T-cell (primary cell): ENCODE results near the gene TBC1D8B. TPM values are rescaled to one million over a fixed set of nuclear protein-coding genes. Genes with fewer than 3 reads are reported as not detected.
A peak's percentile ranks its signal among the peaks of the same experiment; 100 is the strongest.
"Not testable (repeated sequence)": the region's sequence is repeated elsewhere in the genome, so short reads cannot be mapped to it uniquely, and the experiment has no call there.

Source experiments
- ATAC-seq, 4 experiments: fragments of 200-7000 bp in 3 of 4; fragments of 150-1000 bp in 1 of 4; cut with Tn5 transposase; replicated peaks in 1 of 4; 1 replicate in 3 of 4; 2 replicates in 1 of 4; pipeline ENCODE4 v1.10.0; 2021; ENCODE audit warnings: moderate library complexity in 3 of 4, mild to moderate bottlenecking in 2 of 4, moderate number of reproducible peaks in 1 of 4
- CTCF ChIA-PET, 2 donors: fragments of 300-600 bp; sonication (Branson Sonifier 250); formaldehyde crosslinking; loops; one replicate each; lab custom pipeline; 2022; ENCODE audit warnings: antibody characterized with exemption in 2 of 2; lab: Charles Lee
- POLR2A ChIA-PET, 2 donors: fragments of 300-600 bp; sonication (Branson Sonifier 250); formaldehyde crosslinking; loops; one replicate each; lab custom pipeline; 2022; ENCODE audit warnings: antibody characterized with exemption in 2 of 2; lab: Charles Lee
- DNase-seq, 35 experiments: peaks; one replicate each; pipeline versions ENCODE4 v3.0.0 to v3.0.0-alpha.2; 2013 to 2023
- H3K27ac ChIP-seq: one replicate; pipeline ENCODE4 v1.5.1; 2013; ENCODE audit warnings: low read length
- H3K27me3 ChIP-seq, 2 experiments: replicated peaks in 1 of 2; 1 replicate in 1 of 2; 2 replicates in 1 of 2; pipeline versions ENCODE4 v1.6.1 to v1.7.0; 2013; ENCODE audit warnings: low read length in 1 of 2, mixed read lengths in 1 of 2; ENCODE audit not compliant: control insufficient read depth in 2 of 2, insufficient read depth in 2 of 2; ENCODE audit errors: extremely low read depth in 1 of 2
- H3K36me3 ChIP-seq, 2 donors: 1 replicate in 1 of 2; 2 replicates in 1 of 2; pipeline versions ENCODE4 v1.6.1 to v1.7.0; 2013; ENCODE audit warnings: low read length in 1 of 2; ENCODE audit not compliant: control insufficient read depth in 2 of 2, insufficient read depth in 1 of 2; ENCODE audit errors: extremely low read depth in 1 of 2
- H3K4me1 ChIP-seq, 2 experiments: 1 replicate in 1 of 2; 2 replicates in 1 of 2; pipeline versions ENCODE4 v1.6.1 to v1.7.0; 2013; ENCODE audit warnings: low read length in 2 of 2, mixed read lengths in 1 of 2; ENCODE audit not compliant: insufficient read depth in 2 of 2, control insufficient read depth in 1 of 2; ENCODE audit errors: extremely low read depth in 1 of 2
- H3K4me3 ChIP-seq, 2 donors: 1 replicate in 1 of 2; 2 replicates in 1 of 2; pipeline versions ENCODE4 v1.5.1 to v1.7.0; 2013; ENCODE audit warnings: mild to moderate bottlenecking in 2 of 2, low read length in 1 of 2, moderate library complexity in 1 of 2; ENCODE audit not compliant: control insufficient read depth in 1 of 2; ENCODE audit errors: extremely low read depth in 1 of 2
- H3K9me3 ChIP-seq: 2 replicates; pipeline ENCODE4 v1.7.0; 2013
- H3K27ac Mint-ChIP-seq, 2 donors: one replicate each; pipeline ENCODE4 v1.8.0; 2020 to 2021; ENCODE audit warnings: mild to moderate bottlenecking in 2 of 2, mixed read lengths in 2 of 2
- H3K27me3 Mint-ChIP-seq, 2 donors: one replicate each; pipeline ENCODE4 v1.8.0; 2021 to 2022; ENCODE audit warnings: mixed read lengths in 2 of 2
- H3K36me3 Mint-ChIP-seq: one replicate; pipeline ENCODE4 v1.8.0; 2021; ENCODE audit warnings: mixed read lengths
- H3K4me1 Mint-ChIP-seq, 3 donors: one replicate each; pipeline ENCODE4 v1.8.0; 2020 to 2022; ENCODE audit warnings: mixed read lengths in 3 of 3, mild to moderate bottlenecking in 1 of 3
- H3K4me3 Mint-ChIP-seq, 3 donors: one replicate each; pipeline ENCODE4 v1.8.0; 2020 to 2022; ENCODE audit warnings: mild to moderate bottlenecking in 3 of 3, mixed read lengths in 3 of 3, moderate library complexity in 3 of 3
- H3K9me3 Mint-ChIP-seq, 3 donors: one replicate each; pipeline ENCODE4 v1.8.0; 2020 to 2022; ENCODE audit warnings: mixed read lengths in 3 of 3
- WGBS: methylation state at CpG from one replicate; pipeline ENCODE4 v1.1.5; 2013; ENCODE audit warnings: missing lambda C conversion rate; ENCODE audit not compliant: insufficient coverage; 5-methylcytosine and 5-hydroxymethylcytosine counted together
- total RNA-seq, 35 experiments: library from RNA in 6 of 35; stranded (reverse) in 6 of 35; fragments of 120-200 nt in 1 of 35; gene quantifications; one replicate each; pipeline versions ENCODE4 v1.2.1 to v1.2.4 and lab custom pipeline; 2013 to 2026

Gene TBC1D8B
- total RNA-seq, 5 donors from 2014 or later (not counting 1 experiment from before 2014, with no cell fraction given): 0.35 to 1.9 (median 0.95) TPM

- CTCF ChIA-PET: no interaction called here
- POLR2A ChIA-PET: interaction anchor here in 1 of 2 donors (0.6 to 0.7 kb wide), 2 partner anchors 15 to 22 kb away, joined by 3 to 8 read pairs; no protein-coding TSS in a partner anchor
- ATAC-seq (no peak), DNase-seq (no peak)
- Mint-ChIP-seq H3K36me3 (peaks cover 3% of the 10 kb centered on the region), H3K4me1 (no peaks in the 10 kb centered on the region), H3K27me3 (peaks cover 3 to 42% of the 10 kb centered on the region in 2 donors), H3K9me3 (peaks cover 0 to 3% (median 0%) of the 10 kb centered on the region in 3 donors), H3K27ac (no peak overlapping the region), H3K4me3 (no peak overlapping the region)
- H3K9me3 ChIP-seq: no peaks in the 10 kb centered on the region
- no peak overlapping the region for H3K27ac ChIP-seq
- H3K27me3 ChIP-seq: peaks cover 0 to 9% of the 10 kb centered on the region in 2 experiments
- no peaks in the 10 kb centered on the region for H3K4me1 ChIP-seq
- WGBS: 86% methylated on average over 6 of the region's 9 CpGs
- H3K36me3 ChIP-seq: no peaks in the 10 kb centered on the region
- H3K4me3 ChIP-seq: no peak overlapping the region
These were observed 61.2 kb downstream of the TBC1D8B start for GRCh38 chrX:106863697-106864096.

- H3K27me3 Mint-ChIP-seq, H3K9me3 ChIP-seq, H3K36me3 Mint-ChIP-seq, H3K4me3 ChIP-seq, H3K27ac Mint-ChIP-seq, ATAC-seq, H3K27me3 ChIP-seq, H3K4me3 Mint-ChIP-seq, H3K4me1 ChIP-seq, H3K36me3 ChIP-seq, POLR2A ChIA-PET, H3K4me1 Mint-ChIP-seq, DNase-seq, H3K27ac ChIP-seq, H3K9me3 Mint-ChIP-seq: not testable (repeated sequence)
- CTCF ChIA-PET: interaction anchor here in 1 of 2 donors (0.6 kb wide), 1 partner anchor 474 kb away, joined by 3 read pairs; no protein-coding TSS in a partner anchor
- WGBS: no CpG with 5 or more reads among the region's 2 CpGs
These were observed 70.3 kb downstream of the TBC1D8B start for GRCh38 chrX:106872796-106873195.

DNA sequence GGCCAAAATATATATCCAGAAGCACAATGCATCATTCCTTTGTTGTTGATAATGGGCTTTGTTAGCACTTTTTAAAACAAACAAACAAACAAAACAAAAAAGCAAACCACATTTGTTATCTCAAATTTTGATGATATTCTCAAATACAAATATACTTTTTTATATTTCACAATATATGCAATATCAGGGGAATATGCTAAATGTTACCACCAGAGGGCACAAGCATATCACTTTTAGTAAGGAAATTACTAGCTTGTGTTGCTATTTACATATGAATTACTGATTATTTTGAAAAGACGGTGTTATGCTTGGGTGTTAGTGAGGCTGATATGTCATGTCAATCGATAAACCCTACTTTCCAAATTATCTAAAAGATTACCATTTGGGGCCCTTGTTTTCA lies 71.6 kb downstream of the TBC1D8B start:
- no peak for ATAC-seq
- H3K27ac ChIP-seq: no peak overlapping the region
- ChIA-PET CTCF (interaction anchor here (0.6 to 1.4 kb wide), 4 partner anchors 665 to 1022 kb away, joined by 3 to 4 read pairs (median 4); partner anchors contain the start of gene NCBP2L (in 1 of the 2)), POLR2A (no interaction called here)
- H3K9me3 Mint-ChIP-seq: no peaks in the 10 kb centered on the region
- no peaks in the 10 kb centered on the region for H3K27me3 ChIP-seq
- no peak overlapping the region for H3K4me3 ChIP-seq
- H3K36me3 ChIP-seq: no peaks in the 10 kb centered on the region
- no CpG with 5 or more reads among the region's 2 CpGs for whole genome bisulfite sequencing
- H3K27me3 Mint-ChIP-seq: peaks cover 6 to 22% of the 10 kb centered on the region in 2 donors
- H3K27ac Mint-ChIP-seq: no peak overlapping the region
- peak in 1 of 35 experiments; percentile 43 for DNase-seq
- H3K9me3 ChIP-seq: no peaks in the 10 kb centered on the region
- no peak overlapping the region for H3K4me3 Mint-ChIP-seq
- no peaks in the 10 kb centered on the region for H3K4me1 ChIP-seq
- H3K36me3 Mint-ChIP-seq: no peaks in the 10 kb centered on the region
- no peaks in the 10 kb centered on the region for H3K4me1 Mint-ChIP-seq

- ATAC-seq: no peak
These were observed 72.7 kb downstream of the TBC1D8B start for GRCh38 chrX:106875151-106875550.

DNA sequence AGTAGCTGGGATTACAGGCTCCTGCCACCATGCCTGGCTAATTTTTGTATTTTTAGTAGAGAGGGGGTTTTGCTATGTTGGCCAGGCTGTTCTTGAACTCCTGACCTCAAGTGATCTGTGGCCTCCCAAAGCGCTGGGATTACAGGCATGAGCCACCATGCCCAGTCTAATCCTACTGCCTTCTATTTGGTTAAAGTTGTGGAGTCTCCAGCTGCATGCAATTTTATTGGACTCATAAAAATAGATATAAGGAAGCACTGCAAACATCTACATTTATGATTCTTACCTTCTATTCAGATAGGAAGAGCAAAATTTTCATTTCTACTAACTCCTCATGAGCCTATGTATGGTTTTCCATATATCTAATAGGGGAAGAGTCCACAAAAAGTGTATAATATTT lies 87.0 kb downstream of the TBC1D8B start:
- H3K27ac ChIP-seq: no peak overlapping the region
- CTCF ChIA-PET: no interaction called here
- no peaks in the 10 kb centered on the region for H3K36me3 ChIP-seq
- no peaks in the 10 kb centered on the region for H3K27me3 ChIP-seq
- no peaks in the 10 kb centered on the region for H3K9me3 ChIP-seq
- POLR2A ChIA-PET: no interaction called here
- H3K9me3 Mint-ChIP-seq: no peaks in the 10 kb centered on the region
- no peak overlapping the region for H3K4me3 ChIP-seq
- peaks cover 1 to 43% of the 10 kb centered on the region in 2 donors for H3K27me3 Mint-ChIP-seq
- no peaks in the 10 kb centered on the region for H3K4me1 Mint-ChIP-seq
- WGBS: no CpG with 5 or more reads among the region's 1 CpG
- no peaks in the 10 kb centered on the region for H3K36me3 Mint-ChIP-seq
- no peaks in the 10 kb centered on the region for H3K4me1 ChIP-seq
- DNase-seq: no peak
- H3K4me3 Mint-ChIP-seq: no peak overlapping the region
- H3K27ac Mint-ChIP-seq: no peak overlapping the region
- ATAC-seq: no peak

More at GRCh38 chrX:106875151-106875550, 72.7 kb downstream of the TBC1D8B start:
- DNase-seq: no peak
- H3K4me3 ChIP-seq: no peak overlapping the region
- Mint-ChIP-seq H3K9me3 (no peaks in the 10 kb centered on the region), H3K36me3 (no peaks in the 10 kb centered on the region), H3K27ac (no peak overlapping the region), H3K4me3 (no peak overlapping the region), H3K27me3 (peaks cover 12 to 32% of the 10 kb centered on the region in 2 donors), H3K4me1 (no peaks in the 10 kb centered on the region)
- no peaks in the 10 kb centered on the region for H3K4me1 ChIP-seq
- H3K9me3 ChIP-seq: no peaks in the 10 kb centered on the region
- no peak overlapping the region for H3K27ac ChIP-seq
- no peaks in the 10 kb centered on the region for H3K36me3 ChIP-seq
- CTCF ChIA-PET: interaction anchor here (1.0 to 1.4 kb wide), 3 partner anchors 88 to 1021 kb away, joined by 3 to 5 read pairs (median 4); partner anchors contain the start of gene NCBP2L (in 1 of the 2)
- POLR2A ChIA-PET: no interaction called here
- no peaks in the 10 kb centered on the region for H3K27me3 ChIP-seq
- WGBS: no CpG with 5 or more reads among the region's 1 CpG

DNA sequence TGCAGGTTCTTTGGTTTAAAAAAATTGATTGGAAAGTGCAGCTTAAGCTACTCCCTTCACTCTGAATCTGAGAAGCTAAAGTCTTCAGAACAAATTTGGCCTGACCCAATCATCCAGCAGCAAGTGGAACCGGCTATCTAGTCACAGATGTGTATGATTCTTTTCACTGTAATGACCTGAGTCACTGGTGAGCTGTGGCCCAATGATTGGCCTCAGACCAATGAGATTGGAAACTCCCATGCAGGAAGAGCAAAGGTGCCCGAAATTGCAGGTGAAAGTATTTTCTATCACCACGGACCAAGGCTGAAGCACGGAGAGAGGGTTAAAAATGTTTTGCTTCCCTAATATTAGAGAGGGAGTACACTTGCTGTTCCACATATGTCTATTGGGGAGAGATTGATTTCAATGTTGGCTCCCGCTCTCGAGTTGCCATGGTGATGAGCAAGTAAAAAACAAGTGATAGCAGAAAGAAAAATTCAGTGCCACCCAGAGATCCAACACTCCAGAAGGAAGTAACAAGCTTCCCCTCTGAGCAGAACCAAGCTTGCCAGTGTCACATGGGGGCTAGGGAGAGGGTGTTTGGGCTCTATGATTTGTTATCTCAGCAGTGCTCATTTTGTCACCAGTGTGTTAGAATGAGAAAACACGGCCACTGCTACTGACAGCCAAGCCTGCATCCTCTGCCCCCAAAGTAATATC lies 89.4 kb downstream of the TBC1D8B start:
- Histone ChIP-seq H3K9me3 (no peaks in the 10 kb centered on the region), H3K27me3 (no peaks in the 10 kb centered on the region), H3K4me3 (no peak overlapping the region), H3K4me1 (no peaks in the 10 kb centered on the region), H3K27ac (no peak overlapping the region), H3K36me3 (no peaks in the 10 kb centered on the region)
- DNase-seq: no peak
- no peak overlapping the region for H3K27ac Mint-ChIP-seq
- no CpG with 5 or more reads among the region's 7 CpGs for WGBS
- H3K36me3 Mint-ChIP-seq: no peaks in the 10 kb centered on the region
- H3K4me3 Mint-ChIP-seq: no peak overlapping the region
- H3K4me1 Mint-ChIP-seq: no peaks in the 10 kb centered on the region
- peaks cover 1 to 52% of the 10 kb centered on the region in 2 donors for H3K27me3 Mint-ChIP-seq
- ChIA-PET POLR2A (no interaction called here), CTCF (interaction anchor here in 1 of 2 donors (0.6 to 0.7 kb wide), 4 partner anchors 13 to 386 kb away, joined by 3 to 4 read pairs (median 4); no protein-coding TSS in a partner anchor)
- H3K9me3 Mint-ChIP-seq: no peaks in the 10 kb centered on the region
- ATAC-seq: no peak
